SK-N-SH (cell line): ENCODE data around the gene CNTN4. TPM values are rescaled to one million over a fixed set of nuclear protein-coding genes. Genes with fewer than 3 reads are reported as not detected.

Experiments used
- CTCF ChIA-PET: fragments of 300-600, 350-600 bp; formaldehyde crosslinking; extraction: SDS; loops from one replicate; lab custom pipeline; 2021; lab: Yijun Ruan, JAX
- POLR2A ChIA-PET: fragments of 350-600 bp; sonication (Branson Sonifier 250); formaldehyde crosslinking; extraction: SDS; loops from one replicate; lab custom pipeline; 2020; ENCODE audit warnings: antibody characterized with exemption, inconsistent platforms; lab: Yijun Ruan, JAX
- DNase-seq: peaks from one replicate; pipeline ENCODE4 v3.0.0; 2012
- H2AFZ ChIP-seq: fragments of 200-600 bp; sonication (generic); 2 replicates; pipeline ENCODE4 v1.8.1; 2016; ENCODE audit warnings: antibody characterized with exemption, mild to moderate bottlenecking, low read depth
- H3F3A ChIP-seq: fragments of 200-600 bp; sonication (generic); replicated peaks from 2 replicates; pipeline ENCODE3; 2016; ENCODE audit warnings: antibody characterized with exemption, mild to moderate bottlenecking; ENCODE audit not compliant: insufficient read depth
- H3K27ac ChIP-seq, 2 experiments: fragments of 200-500 bp in 1 of 2; fragments of 200-600 bp in 1 of 2; sonication (Bioruptor generic) in 1 of 2; sonication (generic), shearing (Covaris generic) in 1 of 2; 2 replicates each; pipeline versions ENCODE4 v1.5.1 to v1.6.1; 2014 to 2016; ENCODE audit warnings: low read depth in 2 of 2, inconsistent platforms in 1 of 2, low read length in 1 of 2, mild to moderate bottlenecking in 1 of 2, mixed read lengths in 1 of 2
- H3K27me3 ChIP-seq: fragments of 200-600 bp; sonication (generic), shearing (Covaris generic); 2 replicates; pipeline ENCODE4 v1.6.1; 2016; ENCODE audit warnings: mixed run types; ENCODE audit not compliant: insufficient read depth
- H3K36me3 ChIP-seq, 2 experiments: fragments of 200-500 bp in 1 of 2; fragments of 200-600 bp in 1 of 2; sonication (Bioruptor generic) in 1 of 2; sonication (generic) in 1 of 2; replicated peaks in 1 of 2; 2 replicates each; pipeline versions ENCODE3 to v1.5.1; 2014 to 2016; ENCODE audit warnings: low read length in 1 of 2, mild to moderate bottlenecking in 1 of 2; ENCODE audit not compliant: insufficient read depth in 2 of 2, control insufficient read depth in 1 of 2
- H3K4me1 ChIP-seq, 2 experiments: fragments of 200-500 bp in 1 of 2; fragments of 200-600 bp in 1 of 2; sonication (Bioruptor generic) in 1 of 2; sonication (generic), shearing (Covaris generic) in 1 of 2; 2 replicates each; pipeline versions ENCODE4 v1.5.1 to v1.6.1; 2014 to 2016; ENCODE audit warnings: low read depth in 1 of 2, low read length in 1 of 2, mixed run types in 1 of 2; ENCODE audit not compliant: insufficient read depth in 2 of 2, control insufficient read depth in 1 of 2
- H3K4me2 ChIP-seq: fragments of 200-600 bp; sonication (generic), shearing (Covaris generic); 2 replicates; pipeline ENCODE4 v1.6.1; 2017; ENCODE audit warnings: mixed run types
- H3K4me3 ChIP-seq, 2 experiments: fragments of 200-500 bp in 1 of 2; fragments of 200-600 bp in 1 of 2; sonication (Bioruptor generic) in 1 of 2; sonication (generic), shearing (Covaris generic) in 1 of 2; 2 replicates each; pipeline versions ENCODE4 v1.5.1 to v1.8.1; 2014 to 2016; ENCODE audit warnings: low read depth in 2 of 2, inconsistent platforms in 1 of 2, low read length in 1 of 2, mild to moderate bottlenecking in 1 of 2, mixed read lengths in 1 of 2, moderate library complexity in 1 of 2
- H3K79me2 ChIP-seq: fragments of 200-600 bp; sonication (generic); 2 replicates; pipeline ENCODE4 v1.8.1; 2017; ENCODE audit warnings: mild to moderate bottlenecking; ENCODE audit not compliant: insufficient read depth
- H3K9ac ChIP-seq: fragments of 200-600 bp; sonication (generic); 2 replicates; pipeline ENCODE4 v1.6.1; 2017; ENCODE audit warnings: mixed run types
- H3K9me2 ChIP-seq: fragments of 200-600 bp; sonication (generic); 2 replicates; pipeline ENCODE4 v1.6.1; 2017; ENCODE audit warnings: mixed run types
- H3K9me3 ChIP-seq: fragments of 200-600 bp; sonication (generic); 2 replicates; pipeline ENCODE4 v1.6.1; 2017; ENCODE audit warnings: mixed run types, mild to moderate bottlenecking, moderate library complexity
- H4K20me1 ChIP-seq: fragments of 200-600 bp; sonication (generic); 2 replicates; pipeline ENCODE4 v1.6.1; 2017; ENCODE audit warnings: mild to moderate bottlenecking, mixed run types; ENCODE audit not compliant: insufficient read depth
- EP300 ChIP-seq, 2 experiments: IDR thresholded peaks; 2 replicates each; pipeline versions ENCODE4 v1.4.0 to v1.6.1; 2012; ENCODE audit warnings: borderline replicate concordance in 1 of 2, low read depth in 1 of 2, low read length in 1 of 2
- EZH2phosphoT487 ChIP-seq: fragments of 200-600 bp; sonication (generic); IDR thresholded peaks from 2 replicates; pipeline ENCODE4 v1.6.1; 2017; ENCODE audit warnings: low read depth, mixed run types, mild to moderate bottlenecking, antibody characterized with exemption, moderate library complexity, borderline replicate concordance
- FOXJ3 ChIP-seq: sonication (generic); formaldehyde crosslinking; IDR thresholded peaks from 2 replicates; pipeline ENCODE4 v1.5.1; 2020; ENCODE audit warnings: mild to moderate bottlenecking, missing genetic modification reagents
- GATA2 ChIP-seq: sonication (generic); formaldehyde crosslinking; IDR thresholded peaks from 2 replicates; pipeline ENCODE4 v1.5.0; 2020; ENCODE audit warnings: mild to moderate bottlenecking, missing genetic modification reagents
- JUND ChIP-seq: IDR thresholded peaks from 2 replicates; pipeline ENCODE4 v1.4.0; 2012
- NFIC ChIP-seq: IDR thresholded peaks from 2 replicates; pipeline ENCODE4 v1.4.0; 2012; ENCODE audit warnings: borderline replicate concordance
- NRF1 ChIP-seq: IDR thresholded peaks from 2 replicates; pipeline ENCODE4 v1.6.1; 2012; ENCODE audit warnings: low read depth, mild to moderate bottlenecking, low read length
- RCOR1 ChIP-seq: fragments of 150-350 bp; IDR thresholded peaks from 2 replicates; pipeline ENCODE4 v1.6.1; 2017; ENCODE audit warnings: antibody characterized with exemption, low read length
- RXRA ChIP-seq: IDR thresholded peaks from 2 replicates; pipeline ENCODE4 v1.4.0; 2012; ENCODE audit warnings: low read depth, mild to moderate bottlenecking, borderline replicate concordance
- SIN3A ChIP-seq: IDR thresholded peaks from 2 replicates; pipeline ENCODE4 v1.6.1; 2012; ENCODE audit warnings: low read depth, mild to moderate bottlenecking, low read length, moderate library complexity, borderline replicate concordance
- SMC3 ChIP-seq: IDR thresholded peaks from 2 replicates; pipeline ENCODE4 v1.6.1; 2012; ENCODE audit warnings: low read depth, low read length, improper control_type of control experiment
- whole genome bisulfite sequencing: methylation state at CpG from one replicate; pipeline ENCODE4 v1.1.6; 2017; ENCODE audit warnings: low lambda C conversion rate; 5-methylcytosine and 5-hydroxymethylcytosine counted together
- polyA plus RNA-seq, 3 experiments: library from polyadenylated mRNA; depleted of rRNA; stranded (reverse); fragments of >200 nt; gene quantifications; 2 replicates each; pipeline ENCODE4 v1.2.3, GENCODE V29; 2012
- TF ChIP-seq, protein P1 (sequence below): fragments of 150-350 bp; IDR thresholded peaks from 2 replicates; pipeline ENCODE4 v1.6.1; 2016; ENCODE audit warnings: mild to moderate bottlenecking, low read depth, low read length
- TF ChIP-seq, protein P2 (sequence below): IDR thresholded peaks from 2 replicates; pipeline ENCODE4 v1.4.0; 2012; ENCODE audit warnings: low read depth, borderline replicate concordance
- TF ChIP-seq, protein P3 (sequence below): IDR thresholded peaks from 2 replicates; pipeline ENCODE4 v1.4.0; 2012; ENCODE audit warnings: low read depth

The CNTN4 gene
- polyA plus RNA-seq, 1 of the 3 experiments (the other 2 are of a cell fraction) = 0.12 TPM

DNA sequence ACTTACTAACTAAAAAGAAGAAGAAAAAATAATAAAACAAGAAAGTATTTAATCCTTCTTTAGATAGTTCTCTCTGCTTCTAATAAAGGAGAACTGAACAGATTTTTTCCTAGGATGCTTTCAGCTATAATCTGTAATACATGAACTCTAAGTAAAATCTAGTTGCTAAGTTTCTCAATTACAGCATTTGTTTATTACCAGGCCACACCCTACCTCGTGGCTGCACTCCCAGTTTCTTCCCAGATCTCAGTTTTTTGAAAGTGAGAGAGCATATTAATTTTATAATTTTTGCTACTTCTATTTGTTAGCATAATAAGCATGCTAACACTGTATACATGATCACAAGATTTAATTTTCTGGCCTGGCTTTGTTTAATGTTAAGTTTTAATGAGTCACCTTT is 753.2 kb downstream of the CNTN4 start:
- H3K9me3 ChIP-seq = no peaks in the 10 kb centered on the region; the same call in 1 of the 2 replicates
- H4K20me1 ChIP-seq = no peaks in the 10 kb centered on the region
- no peaks in the 10 kb centered on the region for H3K9me2 ChIP-seq
- CTCF ChIA-PET = no interaction called here
- no peak overlapping the region for H3K27ac ChIP-seq
- POLR2A ChIA-PET = no interaction called here
- no peak for DNase-seq
- no peak overlapping the region for H2AFZ ChIP-seq
- H3K4me2 ChIP-seq = no peak overlapping the region
- no peaks in the 10 kb centered on the region for H3F3A ChIP-seq
- H3K36me3 ChIP-seq = no peaks in the 10 kb centered on the region
- no peak overlapping the region for H3K4me3 ChIP-seq
- 14% methylated on average over 1 of the region's 1 CpG for WGBS
- no peaks in the 10 kb centered on the region for H3K79me2 ChIP-seq
- TF ChIP-seq EP300 (IDR thresholded peaks at IDR 0.05; ENCODE audit: borderline replicate concordance in 1 of 2, low read depth in 1 of 2, low read length in 1 of 2) = no peak
- TF ChIP-seq GATA2 (CRISPR knock-in tag) = no peak
- TF ChIP-seq, protein P1, sequence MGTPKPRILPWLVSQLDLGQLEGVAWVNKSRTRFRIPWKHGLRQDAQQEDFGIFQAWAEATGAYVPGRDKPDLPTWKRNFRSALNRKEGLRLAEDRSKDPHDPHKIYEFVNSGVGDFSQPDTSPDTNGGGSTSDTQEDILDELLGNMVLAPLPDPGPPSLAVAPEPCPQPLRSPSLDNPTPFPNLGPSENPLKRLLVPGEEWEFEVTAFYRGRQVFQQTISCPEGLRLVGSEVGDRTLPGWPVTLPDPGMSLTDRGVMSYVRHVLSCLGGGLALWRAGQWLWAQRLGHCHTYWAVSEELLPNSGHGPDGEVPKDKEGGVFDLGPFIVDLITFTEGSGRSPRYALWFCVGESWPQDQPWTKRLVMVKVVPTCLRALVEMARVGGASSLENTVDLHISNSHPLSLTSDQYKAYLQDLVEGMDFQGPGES = no peak
- TF ChIP-seq SIN3A = no peak
- no peak overlapping the region for H3K9ac ChIP-seq
- H3K4me1 ChIP-seq = no peaks in the 10 kb centered on the region; a peak in 1 of 4 replicates
- H3K27me3 ChIP-seq = no peaks in the 10 kb centered on the region

DNA sequence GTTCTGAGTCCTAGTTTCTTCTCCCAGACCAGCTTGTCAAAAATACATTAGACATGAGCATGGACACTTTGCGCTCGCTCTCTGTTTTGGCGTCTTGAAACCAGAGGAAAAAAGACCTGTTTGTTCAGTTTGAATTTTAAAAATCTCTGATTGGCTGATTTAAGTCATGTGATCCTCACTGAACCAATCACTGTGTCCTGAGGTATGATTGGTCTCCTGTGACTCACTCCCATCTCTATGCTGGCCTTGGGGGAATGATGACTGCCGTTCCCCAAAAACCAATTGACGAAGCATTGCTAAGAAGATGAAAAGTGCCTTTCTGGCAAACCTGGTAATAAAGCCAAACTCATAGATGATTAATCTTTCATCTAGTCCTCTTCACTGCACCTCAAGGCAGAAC is 755.0 kb downstream of the CNTN4 start:
- H3K9me3 ChIP-seq = no peaks in the 10 kb centered on the region; the same call in 1 of the 2 replicates
- H3K9ac ChIP-seq = no peak overlapping the region
- DNase-seq = no peak
- ChIA-PET POLR2A (no interaction called here), CTCF (no interaction called here)
- H4K20me1 ChIP-seq = no peaks in the 10 kb centered on the region
- H3K27me3 ChIP-seq = no peaks in the 10 kb centered on the region
- H3K4me2 ChIP-seq = no peak overlapping the region
- H3K79me2 ChIP-seq = no peaks in the 10 kb centered on the region
- H3K9me2 ChIP-seq = no peaks in the 10 kb centered on the region
- H3K4me1 ChIP-seq = no peaks in the 10 kb centered on the region; a peak in 1 of 4 replicates
- H3F3A ChIP-seq = no peaks in the 10 kb centered on the region
- H2AFZ ChIP-seq = no peak overlapping the region
- H3K4me3 ChIP-seq = no peak overlapping the region
- WGBS = 68% methylated on average over 5 of the region's 5 CpGs
- H3K36me3 ChIP-seq = no peaks in the 10 kb centered on the region
- no peak overlapping the region for H3K27ac ChIP-seq
- no peak for TF ChIP-seq SMC3
- TF ChIP-seq RCOR1 = no peak
- TF ChIP-seq RXRA = no peak
- TF ChIP-seq EZH2phosphoT487 = no peak
- no peak for TF ChIP-seq NRF1
- no peak for TF ChIP-seq FOXJ3
- TF ChIP-seq, protein P2, sequence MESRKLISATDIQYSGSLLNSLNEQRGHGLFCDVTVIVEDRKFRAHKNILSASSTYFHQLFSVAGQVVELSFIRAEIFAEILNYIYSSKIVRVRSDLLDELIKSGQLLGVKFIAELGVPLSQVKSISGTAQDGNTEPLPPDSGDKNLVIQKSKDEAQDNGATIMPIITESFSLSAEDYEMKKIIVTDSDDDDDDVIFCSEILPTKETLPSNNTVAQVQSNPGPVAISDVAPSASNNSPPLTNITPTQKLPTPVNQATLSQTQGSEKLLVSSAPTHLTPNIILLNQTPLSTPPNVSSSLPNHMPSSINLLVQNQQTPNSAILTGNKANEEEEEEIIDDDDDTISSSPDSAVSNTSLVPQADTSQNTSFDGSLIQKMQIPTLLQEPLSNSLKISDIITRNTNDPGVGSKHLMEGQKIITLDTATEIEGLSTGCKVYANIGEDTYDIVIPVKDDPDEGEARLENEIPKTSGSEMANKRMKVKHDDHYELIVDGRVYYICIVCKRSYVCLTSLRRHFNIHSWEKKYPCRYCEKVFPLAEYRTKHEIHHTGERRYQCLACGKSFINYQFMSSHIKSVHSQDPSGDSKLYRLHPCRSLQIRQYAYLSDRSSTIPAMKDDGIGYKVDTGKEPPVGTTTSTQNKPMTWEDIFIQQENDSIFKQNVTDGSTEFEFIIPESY = no peak
- TF ChIP-seq JUND = no peak
- no peak for TF ChIP-seq SIN3A
- TF ChIP-seq, protein P3, sequence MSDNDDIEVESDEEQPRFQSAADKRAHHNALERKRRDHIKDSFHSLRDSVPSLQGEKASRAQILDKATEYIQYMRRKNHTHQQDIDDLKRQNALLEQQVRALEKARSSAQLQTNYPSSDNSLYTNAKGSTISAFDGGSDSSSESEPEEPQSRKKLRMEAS = no peak
- no peak for TF ChIP-seq GATA2 (CRISPR knock-in tag)
- TF ChIP-seq NFIC = no peak
